Ishikawa (cell line): ENCODE measurements around the gene VPS18.

ENCODE experiments used
- CREB1 ChIP-seq: IDR thresholded peaks from 2 replicates; pipeline ENCODE4 v1.6.1; 2012; ENCODE audit warnings: low read depth
- MAX ChIP-seq: IDR thresholded peaks from 2 replicates; pipeline ENCODE4 v1.6.1; 2012
- NFIC ChIP-seq: IDR thresholded peaks from 2 replicates; pipeline ENCODE4 v1.6.1; 2012
- RAD21 ChIP-seq: IDR thresholded peaks from 2 replicates; pipeline ENCODE4 v1.6.1; 2012; ENCODE audit warnings: low read depth
- TAF1 ChIP-seq: IDR thresholded peaks from 2 replicates; pipeline ENCODE4 v1.6.1; 2012; ENCODE audit warnings: low read depth, mild to moderate bottlenecking
- TEAD4 ChIP-seq: IDR thresholded peaks from 2 replicates; pipeline ENCODE4 v1.6.1; 2012
- YY1 ChIP-seq: IDR thresholded peaks from 2 replicates; pipeline ENCODE4 v1.6.1; 2012; ENCODE audit warnings: low read depth
- ZBTB7A ChIP-seq: IDR thresholded peaks from 2 replicates; pipeline ENCODE4 v1.6.1; 2012; ENCODE audit warnings: low read depth
- TF ChIP-seq, protein P1 (sequence below): IDR thresholded peaks from 2 replicates; pipeline ENCODE4 v1.6.1; 2012; ENCODE audit warnings: low read depth, mild to moderate bottlenecking

DNA sequence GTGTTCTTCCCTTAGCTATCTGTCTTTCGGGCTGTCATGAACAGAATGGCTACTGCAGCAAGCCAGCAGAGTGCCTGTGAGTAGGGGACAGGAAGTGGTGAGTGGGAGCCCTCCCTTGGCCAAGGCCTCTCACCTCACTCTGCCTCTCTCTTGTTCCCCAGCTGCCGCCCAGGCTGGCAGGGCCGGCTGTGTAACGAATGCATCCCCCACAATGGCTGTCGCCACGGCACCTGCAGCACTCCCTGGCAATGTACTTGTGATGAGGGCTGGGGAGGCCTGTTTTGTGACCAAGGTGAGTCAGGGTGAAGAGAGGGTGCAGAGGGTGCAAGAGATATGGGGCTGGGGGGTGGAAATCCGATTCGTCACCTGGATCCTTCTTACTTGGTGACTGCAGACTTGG is 37.9 kb downstream of the VPS18 start:
- TF ChIP-seq TEAD4, result no peak
- no peak for TF ChIP-seq RAD21
- no peak for TF ChIP-seq MAX
- no peak for TF ChIP-seq NFIC
- no peak for TF ChIP-seq CREB1
- TF ChIP-seq ZBTB7A, result no peak
- no peak for TF ChIP-seq TAF1
- no peak for TF ChIP-seq YY1
- TF ChIP-seq, protein P1, sequence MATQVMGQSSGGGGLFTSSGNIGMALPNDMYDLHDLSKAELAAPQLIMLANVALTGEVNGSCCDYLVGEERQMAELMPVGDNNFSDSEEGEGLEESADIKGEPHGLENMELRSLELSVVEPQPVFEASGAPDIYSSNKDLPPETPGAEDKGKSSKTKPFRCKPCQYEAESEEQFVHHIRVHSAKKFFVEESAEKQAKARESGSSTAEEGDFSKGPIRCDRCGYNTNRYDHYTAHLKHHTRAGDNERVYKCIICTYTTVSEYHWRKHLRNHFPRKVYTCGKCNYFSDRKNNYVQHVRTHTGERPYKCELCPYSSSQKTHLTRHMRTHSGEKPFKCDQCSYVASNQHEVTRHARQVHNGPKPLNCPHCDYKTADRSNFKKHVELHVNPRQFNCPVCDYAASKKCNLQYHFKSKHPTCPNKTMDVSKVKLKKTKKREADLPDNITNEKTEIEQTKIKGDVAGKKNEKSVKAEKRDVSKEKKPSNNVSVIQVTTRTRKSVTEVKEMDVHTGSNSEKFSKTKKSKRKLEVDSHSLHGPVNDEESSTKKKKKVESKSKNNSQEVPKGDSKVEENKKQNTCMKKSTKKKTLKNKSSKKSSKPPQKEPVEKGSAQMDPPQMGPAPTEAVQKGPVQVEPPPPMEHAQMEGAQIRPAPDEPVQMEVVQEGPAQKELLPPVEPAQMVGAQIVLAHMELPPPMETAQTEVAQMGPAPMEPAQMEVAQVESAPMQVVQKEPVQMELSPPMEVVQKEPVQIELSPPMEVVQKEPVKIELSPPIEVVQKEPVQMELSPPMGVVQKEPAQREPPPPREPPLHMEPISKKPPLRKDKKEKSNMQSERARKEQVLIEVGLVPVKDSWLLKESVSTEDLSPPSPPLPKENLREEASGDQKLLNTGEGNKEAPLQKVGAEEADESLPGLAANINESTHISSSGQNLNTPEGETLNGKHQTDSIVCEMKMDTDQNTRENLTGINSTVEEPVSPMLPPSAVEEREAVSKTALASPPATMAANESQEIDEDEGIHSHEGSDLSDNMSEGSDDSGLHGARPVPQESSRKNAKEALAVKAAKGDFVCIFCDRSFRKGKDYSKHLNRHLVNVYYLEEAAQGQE, result no peak
